Suppressor macrophage treated with lipopolysaccharide for 4 hours (primary cell): Measurements from ENCODE around the gene AGR3.
"Not testable (repeated sequence)": the region's sequence is repeated elsewhere in the genome, so short reads cannot be mapped to it uniquely, and the experiment has no call there.

ENCODE experiments used
- DNase-seq: peaks from one replicate; pipeline ENCODE4 v3.0.0-alpha.2; 2020

AGR3 gene

GRCh38 chr7:16891338-16891737 is 9.6 kb upstream of the AGR3 start:
- peak; percentile 39 for DNase-seq

- no peak for DNase-seq
Observed at GRCh38 chr7:16889851-16890415, 8.2 kb upstream of the AGR3 start.

- no peak for DNase-seq
Observed at GRCh38 chr7:16889305-16889704, 7.5 kb upstream of the AGR3 start.

- DNase-seq = no peak
Observed at GRCh38 chr7:16883918-16884317, 2.1 kb upstream of the AGR3 start.

- DNase-seq = no peak
Observed at GRCh38 chr7:16880554-16880953, 1.2 kb downstream of the AGR3 start.

- DNase-seq = no peak
Observed at GRCh38 chr7:16879181-16879580, 2.6 kb downstream of the AGR3 start.

- DNase-seq = no peak
Observed at GRCh38 chr7:16875861-16876260, 5.9 kb downstream of the AGR3 start.

- DNase-seq = no peak
Observed at GRCh38 chr7:16874066-16874465, 7.7 kb downstream of the AGR3 start.

- no peak for DNase-seq
Observed at GRCh38 chr7:16867328-16867727, 14.5 kb downstream of the AGR3 start.

GRCh38 chr7:16853189-16853588 is 28.6 kb downstream of the AGR3 start:
- DNase-seq = not testable (repeated sequence)

GRCh38 chr7:16851829-16852228 is 30.0 kb downstream of the AGR3 start:
- DNase-seq = peak; percentile 47

- peak; percentile 17 for DNase-seq
Observed at GRCh38 chr7:16850614-16851466, 30.9 kb downstream of the AGR3 start.

- DNase-seq = no peak
Observed at GRCh38 chr7:16849296-16850148, 32.3 kb downstream of the AGR3 start.

- no peak for DNase-seq
Observed at GRCh38 chr7:16847381-16847860, 34.4 kb downstream of the AGR3 start.

- DNase-seq = no peak
Observed at GRCh38 chr7:16846601-16847165, 35.1 kb downstream of the AGR3 start.

GRCh38 chr7:16845746-16846145 is 36.0 kb downstream of the AGR3 start:
- DNase-seq = no peak

- DNase-seq = no peak
Observed at GRCh38 chr7:16841681-16842080, 40.1 kb downstream of the AGR3 start.

GRCh38 chr7:16840094-16840493 is 41.7 kb downstream of the AGR3 start:
- DNase-seq = no peak

- no peak for DNase-seq
Observed at GRCh38 chr7:16839646-16840045, 42.1 kb downstream of the AGR3 start.

GRCh38 chr7:16838891-16839290 is 42.9 kb downstream of the AGR3 start:
- DNase-seq = no peak

GRCh38 chr7:16838386-16838785 is 43.4 kb downstream of the AGR3 start:
- DNase-seq = no peak

- DNase-seq = no peak
Observed at GRCh38 chr7:16836481-16836880, 45.3 kb downstream of the AGR3 start.

GRCh38 chr7:16833373-16833772 is 48.4 kb downstream of the AGR3 start:
- DNase-seq = no peak
